ENCODE results near the gene MRRF.

MRRF gene

GRCh38 chr9:122264360-122265148 is at the start of gene MRRF, which contains the start of gene RBM18:
MRRF (plus strand) TSS chr9:122264882; CDS start chr9:122270892, 6,010 bp downstream.
RBM18 (minus strand) TSS chr9:122264840; CDS start chr9:122261492, 3,348 bp downstream.
- peak within 1 kb of the TSS; percentile 87 for H3K4me3 ChIP-seq (ENCODE audit: low read depth, low read length)
- DNase-seq (ENCODE audit: low read depth): peak; percentile 80
- TF ChIP-seq CTCF (IDR thresholded peaks at IDR 0.05; ENCODE audit: control insufficient read depth, extremely low read depth, insufficient read depth): peak; percentile 24

- DNase-seq (ENCODE audit: low read depth): no peak
- no peak for TF ChIP-seq CTCF (IDR thresholded peaks at IDR 0.05; ENCODE audit: control insufficient read depth, extremely low read depth, insufficient read depth)
- H3K4me3 ChIP-seq (ENCODE audit: low read depth, low read length): no peak overlapping the region
Observed at GRCh38 chr9:122215663-122216062, 49.0 kb upstream of the MRRF start.

GRCh38 chr9:122216138-122216797 is 48.4 kb upstream of the MRRF start:
- no peak for DNase-seq (ENCODE audit: low read depth)
- H3K4me3 ChIP-seq (ENCODE audit: low read depth, low read length): no peak overlapping the region
- no peak for TF ChIP-seq CTCF (IDR thresholded peaks at IDR 0.05; ENCODE audit: control insufficient read depth, extremely low read depth, insufficient read depth)

GRCh38 chr9:122216798-122217418 is 47.8 kb upstream of the MRRF start:
- TF ChIP-seq CTCF (IDR thresholded peaks at IDR 0.05; ENCODE audit: control insufficient read depth, extremely low read depth, insufficient read depth): no peak
- no peak for DNase-seq (ENCODE audit: low read depth)
- no peak overlapping the region for H3K4me3 ChIP-seq (ENCODE audit: low read depth, low read length)

GRCh38 chr9:122217640-122218039 is 47.0 kb upstream of the MRRF start:
- TF ChIP-seq CTCF (IDR thresholded peaks at IDR 0.05; ENCODE audit: control insufficient read depth, extremely low read depth, insufficient read depth): no peak
- peak; percentile 90 for DNase-seq (ENCODE audit: low read depth)
- no peak overlapping the region for H3K4me3 ChIP-seq (ENCODE audit: low read depth, low read length)

GRCh38 chr9:122218071-122218934 is 46.4 kb upstream of the MRRF start:
- H3K4me3 ChIP-seq (ENCODE audit: low read depth, low read length): no peak overlapping the region
- DNase-seq (ENCODE audit: low read depth): no peak
- no peak for TF ChIP-seq CTCF (IDR thresholded peaks at IDR 0.05; ENCODE audit: control insufficient read depth, extremely low read depth, insufficient read depth)

All from LNCaP clone FGC (cell line).